ENCODE data around the gene E4F1. TPM values are rescaled to one million over a fixed set of nuclear protein-coding genes. Genes with fewer than 3 reads are reported as not detected.
"Not testable (repeated sequence)": the region's sequence is repeated elsewhere in the genome, so short reads cannot be mapped to it uniquely, and the experiment has no call there.

Gene E4F1
- total RNA-seq, 1 donor from 2014 or later, result 30.3 TPM

- DNase-seq (ENCODE audit: low read depth, low spot score), result no peak
These were observed 33.3 kb upstream of the E4F1 start for GRCh38 chr16:2190002-2190658.

DNA sequence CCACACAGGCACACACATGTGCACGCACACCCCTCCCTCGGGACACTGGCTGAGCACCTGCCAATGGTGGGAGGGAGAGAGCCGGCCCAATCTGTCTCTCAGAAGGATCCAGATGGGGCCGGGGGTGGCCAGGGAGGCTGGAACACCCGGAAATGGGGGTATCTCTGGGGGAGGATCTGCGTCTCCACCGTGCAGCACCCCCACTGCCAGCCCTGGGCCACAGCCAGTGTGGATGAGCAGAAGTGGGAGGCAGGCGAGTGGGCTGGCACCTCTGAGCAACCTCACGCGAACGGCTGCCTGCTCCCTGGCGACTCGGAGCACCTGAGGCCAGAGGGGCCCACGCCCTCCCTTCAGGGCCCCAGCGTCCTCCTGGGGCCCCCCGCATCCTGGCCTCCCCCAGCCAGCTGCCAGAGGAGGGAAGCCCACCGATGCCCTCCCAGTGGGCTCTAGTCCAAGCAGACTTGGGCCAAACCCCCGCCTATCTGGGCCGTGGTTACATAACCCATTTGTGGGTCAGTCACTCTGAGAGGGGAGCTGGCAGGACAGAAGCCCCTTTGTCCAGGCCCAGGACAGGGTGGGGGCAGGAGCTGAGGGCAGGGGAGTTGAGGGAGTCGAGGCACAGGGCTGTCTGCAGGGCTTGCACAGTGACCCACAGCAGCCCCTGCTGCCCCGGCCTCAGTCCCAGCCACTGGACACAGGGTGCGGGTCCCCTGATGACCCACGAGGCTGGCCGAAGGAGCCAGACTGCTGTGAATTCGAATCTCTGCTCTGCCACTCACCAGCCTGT, 32.5 kb upstream of the E4F1 start:
- DNase-seq (ENCODE audit: low read depth, low spot score), result no peak

GRCh38 chr16:2191446-2191706, 32.0 kb upstream of the E4F1 start:
- no peak for DNase-seq (ENCODE audit: low read depth, low spot score)

- no peak for DNase-seq (ENCODE audit: low read depth, low spot score)
These were observed 29.1 kb upstream of the E4F1 start for GRCh38 chr16:2194166-2194834.

- no peak for DNase-seq (ENCODE audit: low read depth, low spot score)
These were observed 28.5 kb upstream of the E4F1 start for GRCh38 chr16:2194852-2195321.

DNA sequence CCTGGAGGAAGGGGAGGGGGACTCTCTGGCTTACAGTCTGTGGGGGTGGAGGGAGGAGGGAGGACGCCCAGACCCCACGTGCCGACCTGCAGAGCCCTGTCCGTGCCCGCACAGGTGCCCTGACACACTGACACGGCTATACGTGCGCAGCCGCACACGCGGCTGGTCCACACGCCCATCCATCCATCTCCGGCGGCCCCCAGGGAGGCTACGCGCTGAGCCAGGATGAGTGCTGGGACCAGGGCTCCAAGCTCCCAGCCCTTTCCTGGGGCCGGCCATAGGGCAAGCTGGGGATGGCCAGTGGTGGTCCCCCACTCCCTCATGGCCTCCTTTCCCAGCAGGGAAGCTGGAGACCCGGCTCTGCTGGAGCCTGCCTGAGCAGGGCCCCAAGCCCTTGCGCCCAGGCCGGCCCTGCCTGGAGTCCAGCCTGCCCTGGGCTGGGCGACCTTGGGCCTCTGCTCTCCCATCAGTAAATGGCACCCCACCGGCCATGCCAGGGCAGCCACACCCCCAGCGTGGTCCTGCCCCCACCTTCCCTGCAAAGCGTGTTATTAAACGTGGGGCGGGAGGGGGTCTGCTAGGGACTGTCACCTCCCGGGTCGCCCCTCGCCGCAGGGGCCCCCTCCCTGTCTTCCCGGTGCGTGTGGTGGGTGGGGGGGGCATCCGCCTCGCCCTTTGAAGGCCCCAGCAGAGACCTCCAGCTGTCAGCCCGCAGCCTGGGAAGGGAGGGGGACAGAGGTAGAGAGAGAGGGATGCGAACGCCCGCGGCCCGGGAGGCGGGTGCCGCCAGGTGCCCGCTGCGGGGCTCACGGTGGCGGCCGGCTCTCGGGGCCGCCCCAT, 27.8 kb upstream of the E4F1 start:
- DNase-seq (ENCODE audit: low read depth, low spot score), result no peak

DNA sequence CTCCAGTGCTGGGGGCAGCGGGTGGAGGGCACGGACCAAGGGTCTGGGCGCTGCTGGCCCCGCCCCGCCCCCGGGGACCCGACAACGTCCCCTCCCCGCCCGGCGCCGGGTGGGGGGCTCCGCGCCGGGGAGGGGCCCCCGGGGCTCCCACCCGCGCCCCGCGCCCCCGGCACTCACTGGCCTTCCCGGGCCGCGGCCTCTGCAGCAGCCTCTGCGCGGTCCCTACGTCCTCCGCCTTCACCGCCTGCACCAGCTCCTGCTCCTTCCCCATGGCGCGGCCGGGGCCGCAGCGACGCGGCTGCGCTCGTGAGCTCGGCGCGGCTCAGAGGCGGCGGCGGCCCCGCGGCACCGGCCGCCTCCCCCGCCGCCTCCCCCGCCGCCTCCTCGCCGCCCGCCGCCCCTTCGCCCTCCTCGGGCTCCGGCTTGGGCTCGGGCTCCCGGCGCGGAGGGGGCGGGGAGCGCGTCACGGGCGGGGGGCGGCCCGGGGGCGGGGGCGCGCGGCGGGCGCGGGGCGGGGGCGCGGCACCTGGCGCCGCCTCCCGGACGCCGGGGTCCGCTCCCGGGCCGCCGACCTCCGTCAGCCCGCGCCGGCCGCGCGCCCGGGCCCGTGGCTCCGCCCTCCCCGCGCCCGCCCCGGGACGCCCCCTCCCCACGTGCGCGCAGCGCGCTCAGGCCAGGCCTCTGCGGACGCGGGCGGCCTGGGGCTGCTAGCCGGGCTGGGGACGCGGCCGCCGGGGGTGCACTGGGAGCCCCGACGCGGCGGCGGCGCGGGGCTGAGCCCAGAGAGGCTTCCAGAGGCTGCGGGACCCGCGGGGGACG, 27.0 kb upstream of the E4F1 start, which contains the start of gene CASKIN1:
Gene CASKIN1 (minus strand): TSS at position 444 of the 819 bp plus-strand sequence. CDS start 173 bp downstream, at position 271.
- no peak for DNase-seq (ENCODE audit: low read depth, low spot score)

- no peak for DNase-seq (ENCODE audit: low read depth, low spot score)
These were observed 26.3 kb upstream of the E4F1 start for GRCh38 chr16:2196981-2197511.

DNA sequence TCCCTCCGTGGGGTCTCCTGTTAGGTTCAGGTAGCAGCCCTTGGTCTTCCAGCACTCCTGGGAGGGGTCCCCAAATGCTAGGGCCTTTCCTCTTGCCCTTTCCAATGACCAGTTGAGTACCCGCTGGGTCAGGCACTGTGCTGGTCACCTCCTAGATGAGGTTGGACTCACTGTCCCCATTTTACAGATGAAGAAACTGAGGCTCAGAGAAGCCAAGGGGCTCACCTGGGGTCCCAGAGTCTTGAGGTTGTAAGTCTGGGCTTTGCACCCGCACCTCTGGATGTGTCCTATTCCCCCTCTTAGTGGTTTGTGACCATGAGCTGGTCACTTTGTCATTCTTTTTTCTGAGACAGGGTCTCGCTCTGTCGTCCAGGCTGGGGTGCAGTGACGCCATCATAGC, 25.6 kb upstream of the E4F1 start:
- no peak for DNase-seq (ENCODE audit: low read depth, low spot score)

GRCh38 chr16:2198283-2198682, 25.1 kb upstream of the E4F1 start:
- DNase-seq (ENCODE audit: low read depth, low spot score), result no peak

- DNase-seq (ENCODE audit: low read depth, low spot score), result no peak
These were observed 24.3 kb upstream of the E4F1 start for GRCh38 chr16:2199095-2199494.

GRCh38 chr16:2199621-2200139, 23.7 kb upstream of the E4F1 start:
- DNase-seq (ENCODE audit: low read depth, low spot score), result no peak

DNA sequence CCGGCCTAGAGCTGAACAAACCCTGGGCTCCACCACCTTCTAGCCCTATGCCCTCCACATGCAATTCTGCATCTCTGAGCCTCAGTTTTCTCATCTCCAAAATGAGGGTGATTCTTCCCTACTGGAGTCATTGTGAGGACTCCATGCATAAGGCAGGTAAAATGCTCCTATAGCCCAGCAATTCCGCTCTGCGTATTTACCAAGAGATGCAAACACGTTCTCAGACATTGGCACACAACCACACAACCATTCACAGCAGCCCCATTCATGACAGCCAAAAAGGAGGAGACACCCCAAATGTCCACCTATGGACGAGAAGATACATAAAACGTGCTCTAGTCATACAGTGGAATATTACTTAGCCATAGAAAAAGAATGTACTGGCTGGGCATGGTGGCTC, 23.1 kb upstream of the E4F1 start:
- no peak for DNase-seq (ENCODE audit: low read depth, low spot score)

DNA sequence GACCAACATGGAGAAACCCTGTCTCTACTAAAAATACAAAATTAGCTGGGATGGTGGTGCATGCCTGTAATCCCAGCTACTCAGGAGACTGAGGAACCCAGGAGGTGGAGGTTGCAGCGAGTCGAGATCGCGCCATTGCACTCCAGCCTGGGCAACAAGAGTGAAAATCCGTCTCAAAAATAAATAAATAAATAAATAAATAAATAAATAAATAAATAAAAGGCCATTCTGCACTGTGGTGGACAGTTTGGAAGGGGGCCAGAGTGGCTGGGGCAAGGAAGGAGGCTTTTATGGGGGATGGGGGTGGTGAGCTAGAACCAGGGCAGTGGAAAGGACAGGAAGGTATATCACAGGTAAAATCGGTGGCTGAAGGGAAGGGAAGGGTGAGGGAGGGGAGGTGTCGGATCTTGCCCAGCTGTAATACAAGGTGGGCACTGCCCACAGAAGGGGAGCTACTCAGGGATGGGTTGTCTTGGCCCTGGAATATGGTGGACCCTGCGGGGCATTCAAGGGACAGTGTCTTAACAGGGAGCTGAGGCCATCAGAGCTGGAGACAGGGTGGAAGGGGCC, 20.2 kb upstream of the E4F1 start:
- DNase-seq (ENCODE audit: low read depth, low spot score), result not testable (repeated sequence)

- DNase-seq (ENCODE audit: low read depth, low spot score), result no peak
These were observed 18.8 kb upstream of the E4F1 start for GRCh38 chr16:2204416-2205103.

- DNase-seq (ENCODE audit: low read depth, low spot score), result peak; percentile 54
These were observed 18.1 kb upstream of the E4F1 start, which contains the start of gene MLST8 for GRCh38 chr16:2205104-2205966. MLST8 (plus strand) TSS chr16:2205454; CDS start chr16:2206086, 632 bp downstream.

GRCh38 chr16:2205967-2206313, 17.5 kb upstream of the E4F1 start:
- no peak for DNase-seq (ENCODE audit: low read depth, low spot score)

DNA sequence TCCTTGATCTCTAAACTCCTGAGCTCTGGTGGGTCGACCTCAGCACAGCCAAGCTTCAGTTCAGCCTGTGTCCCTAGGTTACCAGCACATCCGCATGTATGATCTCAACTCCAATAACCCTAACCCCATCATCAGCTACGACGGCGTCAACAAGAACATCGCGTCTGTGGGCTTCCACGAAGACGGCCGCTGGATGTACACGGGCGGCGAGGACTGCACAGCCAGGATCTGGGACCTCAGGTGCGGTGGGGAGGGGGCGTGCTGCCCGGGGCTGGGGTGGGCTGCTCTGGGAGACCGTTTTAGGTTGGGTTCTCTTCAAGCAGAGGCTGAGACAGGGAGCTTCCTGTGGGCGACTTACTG, 17.0 kb upstream of the E4F1 start:
- DNase-seq (ENCODE audit: low read depth, low spot score), result no peak
